Cardiac muscle cell (in vitro differentiated cells and primary cell): ENCODE results near the gene ROBO2. TPM values are rescaled to one million over a fixed set of nuclear protein-coding genes. Genes with fewer than 3 reads are reported as not detected.
A peak's percentile ranks its signal among the peaks of the same experiment; 100 is the strongest.

ENCODE experiments used
- DNase-seq, 2 donors: peaks; one replicate each; pipeline versions ENCODE4 v3.0.0 to v3.0.0-alpha.2; 2010 to 2017; ENCODE audit warnings: low read depth in 1 of 2, low spot score in 1 of 2
- H3K27ac ChIP-seq: fragments of 200-600 bp; sonication (generic); 2 replicates; pipeline ENCODE4 v1.5.1; 2016
- H3K27me3 ChIP-seq: fragments of 200-600 bp; sonication (generic); 2 replicates; pipeline ENCODE4 v1.6.0; 2016; ENCODE audit warnings: control low read depth
- H3K36me3 ChIP-seq: fragments of 200-600 bp; sonication (generic); 2 replicates; pipeline ENCODE4 v1.5.1; 2016; ENCODE audit warnings: control low read depth
- H3K4me1 ChIP-seq: fragments of 200-600 bp; sonication (generic); 2 replicates; pipeline ENCODE4 v1.8.1; 2017; ENCODE audit warnings: low read depth, mild to moderate bottlenecking, mixed run types
- H3K4me3 ChIP-seq: fragments of 200-600 bp; sonication (generic); 2 replicates; pipeline ENCODE4 v1.5.1; 2016; ENCODE audit warnings: mild to moderate bottlenecking
- H3K9me3 ChIP-seq: fragments of 200-600 bp; sonication (generic); 2 replicates; pipeline ENCODE4 v1.5.1; 2017; ENCODE audit warnings: low read depth, mild to moderate bottlenecking, control low read depth
- CTCF ChIP-seq: IDR thresholded peaks from 2 replicates; pipeline ENCODE4 v1.5.1; 2012; ENCODE audit warnings: low read depth, mild to moderate bottlenecking, low read length
- polyA plus RNA-seq: library from polyadenylated mRNA; unstranded; fragments of >200 nt; fragmentation: Nextera tagmentation; extraction: Ambion mirVana; gene quantifications from 2 replicates; pipeline ENCODE4 v1.2.1, GENCODE V29; 2016
- total RNA-seq: library from RNA; depleted of rRNA; stranded (reverse); fragments of >200 nt; gene quantifications from 2 replicates; pipeline ENCODE4 v1.2.3, GENCODE V29; 2016

ROBO2 gene
- total and polyA plus RNA-seq, 2 experiments from 2014 or later = 13.5 to 39.4 TPM

- no peaks in the 10 kb centered on the region for H3K27me3 ChIP-seq
Measured at GRCh38 chr3:77078279-77078678, 38.4 kb downstream of the ROBO2 start.

GRCh38 chr3:77079988-77080610, 40.2 kb downstream of the ROBO2 start:
- Histone ChIP-seq H3K36me3 (no peaks in the 10 kb centered on the region), H3K9me3 (no peaks in the 10 kb centered on the region), H3K27ac (no peak overlapping the region), H3K4me1 (peaks cover 10% of the 10 kb centered on the region), H3K27me3 (no peaks in the 10 kb centered on the region), H3K4me3 (no peak overlapping the region)
- no peak for DNase-seq
- no peak for TF ChIP-seq CTCF

More at GRCh38 chr3:77078279-77078678, 38.4 kb downstream of the ROBO2 start:
- Histone ChIP-seq H3K27ac (no peak overlapping the region), H3K4me1 (peaks cover 10% of the 10 kb centered on the region), H3K9me3 (no peaks in the 10 kb centered on the region), H3K36me3 (no peaks in the 10 kb centered on the region), H3K4me3 (no peak overlapping the region)
- TF ChIP-seq CTCF = no peak
- DNase-seq = no peak

- DNase-seq = peak; percentile 18 to 37
- TF ChIP-seq CTCF = no peak
- no peaks in the 10 kb centered on the region for H3K9me3 ChIP-seq
- no peaks in the 10 kb centered on the region for H3K36me3 ChIP-seq
- H3K27ac ChIP-seq = peak overlapping the region; percentile 32
- no peak overlapping the region for H3K4me3 ChIP-seq
- H3K27me3 ChIP-seq = no peaks in the 10 kb centered on the region
- H3K4me1 ChIP-seq = peaks cover 10% of the 10 kb centered on the region
Measured at GRCh38 chr3:77081240-77081661, 41.4 kb downstream of the ROBO2 start.

- no peak for DNase-seq
- H3K27me3 ChIP-seq = no peaks in the 10 kb centered on the region
Measured at GRCh38 chr3:77084511-77084910, 44.6 kb downstream of the ROBO2 start.

GRCh38 chr3:77086408-77086807, 46.5 kb downstream of the ROBO2 start:
- no peak for TF ChIP-seq CTCF
- DNase-seq = no peak
- Histone ChIP-seq H3K36me3 (no peaks in the 10 kb centered on the region), H3K9me3 (no peaks in the 10 kb centered on the region), H3K4me3 (no peak overlapping the region), H3K27ac (no peak overlapping the region), H3K4me1 (peaks cover 24% of the 10 kb centered on the region), H3K27me3 (no peaks in the 10 kb centered on the region)

More at GRCh38 chr3:77084511-77084910, 44.6 kb downstream of the ROBO2 start:
- Histone ChIP-seq H3K4me3 (no peak overlapping the region), H3K27ac (no peak overlapping the region), H3K9me3 (no peaks in the 10 kb centered on the region), H3K36me3 (no peaks in the 10 kb centered on the region), H3K4me1 (peaks cover 26% of the 10 kb centered on the region)
- TF ChIP-seq CTCF = no peak
